Mesodermal cell (in vitro differentiated cells): Measurements from ENCODE around the gene FRS2. TPM values are rescaled to one million over a fixed set of nuclear protein-coding genes. Genes with fewer than 3 reads are reported as not detected.

Source experiments
- H3K27ac ChIP-seq: 2 replicates; pipeline ENCODE4 v1.7.0; 2013; ENCODE audit warnings: mild to moderate bottlenecking, low read depth, low read length, moderate library complexity; ENCODE audit not compliant: severe bottlenecking
- H3K36me3 ChIP-seq: 2 replicates; pipeline ENCODE4 v1.7.1; 2013; ENCODE audit warnings: mild to moderate bottlenecking, low read length, moderate library complexity; ENCODE audit not compliant: control insufficient read depth, insufficient read depth
- H3K4me1 ChIP-seq: one replicate; pipeline ENCODE4 v1.7.1; 2013; ENCODE audit warnings: mild to moderate bottlenecking, low read length; ENCODE audit not compliant: insufficient read depth, control insufficient read depth, poor library complexity, severe bottlenecking
- H3K4me3 ChIP-seq: 2 replicates; pipeline ENCODE4 v1.7.0; 2013; ENCODE audit warnings: low read length, control low read depth, mild to moderate bottlenecking; ENCODE audit not compliant: insufficient read depth, poor library complexity, severe bottlenecking; ENCODE audit errors: extremely low read depth
- H3K9me3 ChIP-seq: 2 replicates; pipeline ENCODE4 v1.7.1; 2013; ENCODE audit warnings: mild to moderate bottlenecking, low read length, moderate library complexity; ENCODE audit not compliant: control insufficient read depth
- WGBS, 2 experiments: methylation state at CpG; one replicate each; pipeline ENCODE4 v1.1.5; 2013; ENCODE audit warnings: missing lambda C conversion rate in 2 of 2; ENCODE audit not compliant: insufficient coverage in 2 of 2; 5-methylcytosine and 5-hydroxymethylcytosine counted together
- polyA plus RNA-seq, 2 experiments: library from polyadenylated mRNA; stranded (reverse); fragments of 50-300 nt; gene quantifications; one replicate each; pipeline ENCODE4 v1.2.3, GENCODE V29; 2013

Gene FRS2, protein sequence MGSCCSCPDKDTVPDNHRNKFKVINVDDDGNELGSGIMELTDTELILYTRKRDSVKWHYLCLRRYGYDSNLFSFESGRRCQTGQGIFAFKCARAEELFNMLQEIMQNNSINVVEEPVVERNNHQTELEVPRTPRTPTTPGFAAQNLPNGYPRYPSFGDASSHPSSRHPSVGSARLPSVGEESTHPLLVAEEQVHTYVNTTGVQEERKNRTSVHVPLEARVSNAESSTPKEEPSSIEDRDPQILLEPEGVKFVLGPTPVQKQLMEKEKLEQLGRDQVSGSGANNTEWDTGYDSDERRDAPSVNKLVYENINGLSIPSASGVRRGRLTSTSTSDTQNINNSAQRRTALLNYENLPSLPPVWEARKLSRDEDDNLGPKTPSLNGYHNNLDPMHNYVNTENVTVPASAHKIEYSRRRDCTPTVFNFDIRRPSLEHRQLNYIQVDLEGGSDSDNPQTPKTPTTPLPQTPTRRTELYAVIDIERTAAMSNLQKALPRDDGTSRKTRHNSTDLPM
- polyA plus RNA-seq (2013, experiment 1 of 2): 22.0 TPM
- 22.2 TPM for polyA plus RNA-seq (2013, experiment 2 of 2)

DNA sequence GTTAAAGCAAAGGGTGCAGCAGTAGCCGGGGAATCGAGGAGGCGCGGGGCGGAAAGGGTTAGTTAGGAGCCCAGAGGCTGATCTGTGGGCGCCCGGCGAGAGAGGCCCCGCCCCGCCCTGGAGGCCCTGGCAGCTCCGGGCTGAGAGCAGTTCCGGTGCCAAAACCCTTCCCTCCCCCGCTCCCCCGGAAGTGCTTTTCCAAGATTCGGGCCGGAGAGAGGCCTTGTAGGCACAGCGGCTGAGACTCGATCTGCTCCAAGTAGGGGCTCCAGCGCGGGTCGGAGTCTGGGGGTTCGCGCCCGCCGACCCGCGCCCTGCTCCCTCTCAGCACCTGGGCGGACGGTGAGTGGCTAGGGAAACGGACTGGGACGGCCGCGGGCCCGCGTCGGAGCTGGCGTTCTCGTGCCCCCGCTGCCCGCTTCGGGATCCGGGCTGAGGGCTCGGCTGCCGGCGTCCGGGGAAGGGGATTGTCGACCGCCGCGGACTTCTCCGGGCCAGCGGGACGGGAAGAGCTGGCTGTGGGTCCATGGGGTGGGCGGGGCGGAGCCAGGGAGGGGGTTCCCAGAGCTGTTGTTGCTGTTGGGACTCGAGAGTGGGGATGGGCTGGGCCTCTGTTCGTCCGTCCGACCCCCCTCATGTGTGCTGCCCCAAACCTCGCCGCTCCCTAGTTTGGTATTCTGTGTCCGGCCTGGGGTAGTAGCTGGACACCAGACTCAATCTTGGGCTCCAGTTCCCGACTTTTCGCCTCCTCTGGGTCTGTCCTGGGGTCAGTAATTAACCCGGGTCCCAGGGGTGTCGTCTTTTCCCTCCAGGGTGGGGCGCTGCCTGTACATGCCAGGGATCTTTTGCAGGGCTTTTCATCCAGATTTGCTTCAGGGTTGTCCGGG lies at the start of gene FRS2:
FRS2 (plus strand) TSS at position 200 of the 887 bp plus-strand sequence. CDS start 98,643 bp downstream, outside the sequence.
- 1 to 2% methylated on average over 43 to 62 of the region's 68 CpGs for WGBS, 2 experiments
- Histone ChIP-seq H3K27ac (peak within 1 kb of the TSS; percentile 96), H3K4me1 (no peaks in the 10 kb centered on the region), H3K4me3 (peak within 1 kb of the TSS; percentile 88), H3K36me3 (no peaks in the 10 kb centered on the region), H3K9me3 (no peaks in the 10 kb centered on the region)

DNA sequence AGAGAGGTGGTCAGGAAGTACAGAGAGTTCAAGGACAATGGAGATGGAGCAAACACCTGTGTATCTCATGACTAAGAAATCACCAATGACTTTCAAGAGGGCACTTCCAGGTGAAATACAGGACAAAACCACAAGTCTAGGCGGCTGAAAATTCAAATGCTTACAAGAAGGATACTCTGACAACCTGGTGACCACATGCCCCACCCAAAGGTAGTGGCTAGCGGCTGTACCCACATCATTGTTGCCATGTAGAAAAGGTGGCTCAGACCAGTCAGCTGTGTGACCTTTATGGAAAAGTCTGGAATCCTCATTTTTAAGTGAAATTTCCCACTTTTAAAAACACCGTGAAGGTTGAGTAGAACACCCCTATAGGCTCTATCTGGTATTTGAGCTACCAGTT lies 48.6 kb upstream of the FRS2 start:
- peaks cover 7% of the 10 kb centered on the region for H3K4me1 ChIP-seq
- no peak overlapping the region for H3K27ac ChIP-seq
- H3K9me3 ChIP-seq: no peaks in the 10 kb centered on the region
- 93 to 100% methylated on average over 2 of the region's 3 CpGs for WGBS, 2 experiments
- no peaks in the 10 kb centered on the region for H3K36me3 ChIP-seq
- no peak overlapping the region for H3K4me3 ChIP-seq

DNA sequence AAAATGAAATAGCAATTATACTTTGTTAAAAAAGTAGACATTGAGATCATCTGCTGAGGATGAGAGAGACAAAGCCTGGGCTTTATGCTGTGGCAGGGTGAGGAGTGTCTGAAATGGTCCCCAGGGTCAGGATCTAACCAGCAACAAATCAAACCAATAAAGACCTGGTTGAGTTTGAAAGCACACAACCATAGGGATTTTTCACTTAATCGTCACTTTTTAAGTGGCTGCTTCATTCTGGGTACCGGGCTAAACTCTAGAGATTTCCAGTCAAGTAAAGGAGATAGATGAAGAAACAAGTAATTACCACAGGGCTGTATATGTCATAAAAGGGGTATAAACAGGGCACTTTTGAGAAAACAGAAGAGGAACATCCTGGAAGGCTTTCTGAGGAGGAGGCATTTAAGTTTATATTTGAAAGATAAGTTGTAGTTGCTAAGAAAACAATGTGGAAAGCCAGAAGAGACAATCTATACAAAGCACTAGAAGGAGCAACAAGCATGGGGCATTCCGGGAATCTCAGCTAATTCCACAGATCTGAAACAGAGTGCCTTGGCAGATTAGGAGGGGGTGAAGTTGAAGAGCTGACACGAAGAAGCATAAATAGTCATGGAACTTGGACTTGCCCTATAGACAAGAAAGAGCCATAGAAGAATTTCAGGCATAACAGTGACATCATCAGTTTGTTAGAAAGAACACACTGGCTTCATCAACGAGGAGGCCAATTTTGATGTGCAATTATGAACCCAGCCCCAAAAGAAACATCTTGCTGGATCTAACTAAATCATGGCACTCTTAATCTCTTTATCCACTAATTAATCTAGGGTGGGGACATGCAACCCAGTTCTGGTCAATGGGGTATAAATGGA lies 46.9 kb upstream of the FRS2 start:
- WGBS, 2 experiments: 100% methylated on average over 2 to 3 of the region's 5 CpGs
- Histone ChIP-seq H3K9me3 (no peaks in the 10 kb centered on the region), H3K4me3 (no peak overlapping the region), H3K36me3 (no peaks in the 10 kb centered on the region), H3K4me1 (peaks cover 7% of the 10 kb centered on the region), H3K27ac (no peak overlapping the region)

DNA sequence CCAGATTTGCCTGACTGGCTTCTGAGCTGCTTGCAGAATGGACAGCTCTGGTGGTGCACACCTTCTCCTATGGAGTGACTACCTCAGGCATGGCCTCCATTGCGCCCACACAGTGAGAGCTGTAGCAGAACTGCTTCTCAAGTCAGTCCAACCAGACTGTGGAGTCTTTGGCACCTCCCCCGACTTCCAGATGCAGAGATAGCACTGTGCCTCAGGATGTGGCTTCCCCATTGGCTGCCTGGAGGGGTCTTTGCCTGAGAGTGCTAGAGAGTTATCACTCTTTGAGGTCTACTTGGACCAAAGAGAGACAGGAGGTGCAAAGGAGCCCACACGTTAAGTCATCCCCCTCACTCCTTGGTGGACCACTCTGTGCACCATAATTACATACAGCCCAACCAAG lies 44.8 kb upstream of the FRS2 start:
- no peak overlapping the region for H3K27ac ChIP-seq
- H3K9me3 ChIP-seq: no peaks in the 10 kb centered on the region
- WGBS, 2 experiments: 98 to 100% methylated on average over 1 to 3 of the region's 3 CpGs
- no peak overlapping the region for H3K4me3 ChIP-seq
- no peaks in the 10 kb centered on the region for H3K36me3 ChIP-seq
- peaks cover 11% of the 10 kb centered on the region for H3K4me1 ChIP-seq

DNA sequence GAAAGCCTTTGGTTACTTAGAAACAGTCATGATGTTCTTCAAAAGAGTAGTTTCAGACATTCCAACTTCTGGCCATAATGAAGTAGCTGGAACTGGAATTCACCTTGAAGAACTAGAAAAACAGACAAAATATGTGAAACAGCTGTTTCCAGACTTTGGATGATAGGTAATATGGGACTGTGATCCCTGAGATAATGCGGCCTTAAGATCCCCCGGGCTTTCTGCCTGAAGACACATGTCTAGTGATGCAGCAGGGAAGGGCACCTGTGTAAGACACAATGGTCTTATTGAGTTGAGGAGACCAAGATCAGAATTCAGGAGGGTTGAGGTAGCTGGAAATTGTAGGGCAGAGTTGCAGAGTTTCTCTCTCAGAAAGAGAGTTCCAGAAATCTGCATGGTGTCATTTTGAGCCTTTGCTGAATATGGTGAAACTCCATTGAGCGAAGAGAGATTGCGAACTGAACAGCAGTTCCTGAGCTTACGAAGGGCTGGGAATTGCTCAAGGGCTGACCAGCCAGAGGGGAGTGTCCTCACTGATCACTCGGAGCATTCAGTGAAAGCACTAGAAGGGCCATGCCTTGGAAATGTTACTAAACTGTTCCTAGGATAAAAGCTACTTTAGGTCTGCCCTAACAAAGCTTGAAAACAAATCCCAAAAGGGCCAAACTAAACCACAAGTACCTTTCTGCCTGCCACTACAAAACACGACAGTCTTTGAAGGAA lies 41.7 kb upstream of the FRS2 start:
- Histone ChIP-seq H3K36me3 (no peaks in the 10 kb centered on the region), H3K4me1 (peaks cover 8% of the 10 kb centered on the region), H3K9me3 (no peaks in the 10 kb centered on the region), H3K27ac (no peak overlapping the region), H3K4me3 (no peak overlapping the region)
- WGBS, 2 experiments: 91 to 98% methylated on average over 5 to 6 of the region's 7 CpGs

DNA sequence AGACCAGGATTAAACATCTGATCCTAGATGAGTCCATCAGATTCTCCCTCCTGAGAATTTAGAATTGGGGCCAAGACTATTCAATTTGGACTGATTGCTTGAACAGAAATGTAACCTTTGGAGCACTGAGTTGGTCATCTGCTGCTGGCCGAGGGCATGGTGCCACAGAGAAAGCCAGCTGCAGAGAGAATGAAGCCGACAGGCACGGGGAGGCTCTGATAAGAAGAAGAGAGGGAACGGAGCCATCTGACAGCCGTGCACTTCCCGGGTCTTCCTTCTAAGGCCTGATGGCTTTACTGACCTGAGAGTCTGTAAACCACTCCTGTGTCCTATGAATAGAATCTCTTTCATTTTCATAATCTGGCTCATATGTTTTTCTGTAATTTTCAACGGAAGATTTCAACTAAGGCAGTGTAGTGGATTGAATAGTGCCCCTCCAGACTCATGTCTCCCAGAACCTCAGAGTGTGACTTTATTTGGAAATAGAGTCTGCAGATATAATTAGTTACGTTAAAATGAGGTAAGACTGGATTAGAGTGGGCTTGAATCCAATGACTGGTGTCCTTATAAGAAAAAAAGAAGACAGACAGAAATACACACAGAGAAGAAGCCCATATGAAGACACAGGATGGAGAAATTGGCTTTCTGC lies 39.1 kb upstream of the FRS2 start:
- WGBS, 2 experiments: 92 to 95% methylated on average over 5 of the region's 8 CpGs
- Histone ChIP-seq H3K36me3 (no peaks in the 10 kb centered on the region), H3K9me3 (no peaks in the 10 kb centered on the region), H3K4me1 (peaks cover 4% of the 10 kb centered on the region), H3K27ac (no peak overlapping the region), H3K4me3 (no peak overlapping the region)

DNA sequence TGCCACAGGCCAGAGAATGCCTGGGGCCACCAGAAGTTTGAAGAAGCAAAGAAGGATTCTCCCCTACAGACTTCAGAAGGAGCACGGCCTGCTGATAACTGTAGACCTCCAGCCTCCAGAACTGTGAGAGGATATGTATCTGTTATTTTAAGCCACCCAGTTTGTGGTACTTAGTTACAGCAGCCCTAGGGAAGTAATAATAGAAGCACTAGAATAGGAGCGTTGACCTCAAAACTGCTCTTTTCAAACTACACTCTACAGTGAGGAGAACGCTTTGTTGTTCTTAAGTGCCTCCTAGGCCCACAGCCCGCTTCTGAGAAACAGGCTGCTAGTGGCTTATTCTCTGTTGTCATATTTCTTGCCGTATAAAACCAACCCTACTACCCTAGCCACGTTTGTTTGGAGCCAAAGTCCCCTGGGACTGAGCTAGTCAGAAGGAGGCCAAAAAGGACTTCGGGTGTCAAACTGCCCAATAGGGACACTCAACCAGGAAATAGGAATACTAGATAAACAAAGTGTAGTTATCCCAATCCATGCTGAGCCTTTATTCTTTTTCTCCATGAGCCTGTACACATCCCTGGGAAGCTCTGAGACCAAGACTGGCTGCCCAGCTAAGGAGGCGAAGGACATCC lies 38.5 kb upstream of the FRS2 start:
- Histone ChIP-seq H3K4me3 (no peak overlapping the region), H3K27ac (no peak overlapping the region), H3K4me1 (peaks cover 4% of the 10 kb centered on the region), H3K36me3 (no peaks in the 10 kb centered on the region), H3K9me3 (no peaks in the 10 kb centered on the region)
- WGBS, 2 experiments: 100% methylated on average over 3 to 5 of the region's 8 CpGs

DNA sequence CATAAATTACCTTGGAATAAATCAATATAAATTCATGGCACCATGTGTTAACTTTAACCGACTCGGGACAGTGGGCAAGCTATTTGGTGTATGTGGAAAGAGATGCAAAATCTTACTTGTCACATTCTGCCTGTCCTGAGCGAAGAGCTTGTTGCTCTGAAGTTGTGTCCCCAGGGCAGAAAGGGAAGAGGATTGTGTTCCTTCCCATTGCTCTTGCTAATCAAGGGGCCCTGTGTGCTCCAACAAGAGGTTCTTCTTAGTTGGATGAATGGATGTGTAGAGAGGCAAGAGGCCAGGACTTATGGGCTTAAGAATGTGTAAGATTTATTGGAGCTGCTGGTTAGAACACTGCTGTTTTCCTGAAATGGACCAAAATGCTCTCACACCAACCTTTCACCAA lies 36.5 kb upstream of the FRS2 start:
- 88 to 94% methylated on average over 1 to 3 of the region's 3 CpGs for WGBS, 2 experiments
- Histone ChIP-seq H3K36me3 (no peaks in the 10 kb centered on the region), H3K27ac (no peak overlapping the region), H3K4me1 (peaks cover 3% of the 10 kb centered on the region), H3K4me3 (no peak overlapping the region), H3K9me3 (no peaks in the 10 kb centered on the region)

DNA sequence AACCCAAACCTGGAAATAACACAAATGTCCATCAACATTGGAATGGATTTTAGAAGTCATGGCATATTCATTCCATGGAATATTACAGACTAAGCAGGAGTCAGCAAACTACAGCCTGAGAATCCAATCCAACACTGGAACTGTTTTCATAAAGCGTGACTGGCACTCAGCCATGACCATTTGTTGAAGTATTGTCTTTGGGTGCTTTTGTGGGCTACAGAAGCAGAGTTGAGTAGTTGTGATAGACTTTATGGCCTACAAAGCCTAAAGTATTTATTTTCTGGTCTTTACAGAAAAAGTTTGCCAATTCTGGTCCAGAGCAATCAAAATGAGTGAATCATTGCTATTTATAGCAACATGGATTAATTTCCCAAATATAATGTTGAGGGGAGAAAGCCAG lies 34.5 kb upstream of the FRS2 start:
- Histone ChIP-seq H3K4me3 (no peak overlapping the region), H3K4me1 (no peaks in the 10 kb centered on the region), H3K36me3 (no peaks in the 10 kb centered on the region), H3K27ac (no peak overlapping the region), H3K9me3 (no peaks in the 10 kb centered on the region)
- WGBS, 2 experiments: no CpG with 5 or more reads among the region's 1 CpG
